Skeletal muscle satellite cell (primary cell): ENCODE measurements around the gene NPAS3.

Source experiments
- H3K27me3 ChIP-seq: 2 replicates; pipeline ENCODE4 v1.7.0; 2013; ENCODE audit warnings: low read length; ENCODE audit not compliant: control insufficient read depth, insufficient read depth
- H3K36me3 ChIP-seq: 2 replicates; pipeline ENCODE4 v1.7.0; 2013; ENCODE audit warnings: mild to moderate bottlenecking, control low read depth, low read length; ENCODE audit not compliant: insufficient read depth
- H3K4me1 ChIP-seq: 2 replicates; pipeline ENCODE4 v1.7.0; 2013; ENCODE audit warnings: low read length; ENCODE audit not compliant: control insufficient read depth, insufficient read depth
- H3K4me2 ChIP-seq: 2 replicates; pipeline ENCODE4 v1.7.0; 2013; ENCODE audit warnings: mild to moderate bottlenecking, low read length
- H3K4me3 ChIP-seq: 2 replicates; pipeline ENCODE4 v1.7.0; 2013; ENCODE audit warnings: low read length
- H3K9ac ChIP-seq: 2 replicates; pipeline ENCODE4 v1.7.0; 2013; ENCODE audit warnings: mild to moderate bottlenecking, low read depth, low read length, moderate library complexity
- H3K9me3 ChIP-seq: replicated peaks from 2 replicates; pipeline ENCODE4 v1.7.0; 2013; ENCODE audit warnings: mild to moderate bottlenecking, control low read depth, low read length

Gene NPAS3

DNA sequence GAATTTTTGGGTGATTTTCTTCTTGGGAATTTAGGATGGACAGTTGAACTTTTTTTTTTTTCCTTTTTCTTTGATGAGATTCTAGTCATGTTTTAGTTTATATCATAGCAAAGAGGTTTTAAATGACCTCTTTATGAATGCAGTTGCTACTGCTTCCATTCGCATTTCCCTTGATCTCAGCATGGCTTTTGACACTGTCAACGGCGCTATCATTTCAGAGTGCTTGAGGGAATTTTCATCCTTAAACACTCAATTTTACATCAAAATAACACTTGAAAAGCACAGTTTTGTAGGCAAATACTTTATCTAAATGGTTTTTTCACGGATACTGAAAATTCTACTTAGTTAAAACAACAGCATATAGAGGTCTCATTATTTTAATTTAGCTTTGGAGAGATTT lies 195.5 kb downstream of the NPAS3 start:
- H3K27me3 ChIP-seq = no peaks in the 10 kb centered on the region
- H3K4me1 ChIP-seq = no peaks in the 10 kb centered on the region
- no peak overlapping the region for H3K4me3 ChIP-seq

GRCh38 chr14:33134975-33135374 lies 196.3 kb downstream of the NPAS3 start:
- Histone ChIP-seq H3K36me3 (no peaks in the 10 kb centered on the region), H3K4me3 (no peak overlapping the region), H3K4me1 (no peaks in the 10 kb centered on the region), H3K4me2 (no peak overlapping the region), H3K9ac (no peak overlapping the region), H3K9me3 (no peaks in the 10 kb centered on the region), H3K27me3 (no peaks in the 10 kb centered on the region)

More for the DNA sequence above, 195.5 kb downstream of the NPAS3 start:
- Histone ChIP-seq H3K9ac (no peak overlapping the region), H3K36me3 (no peaks in the 10 kb centered on the region), H3K4me2 (no peak overlapping the region), H3K9me3 (no peaks in the 10 kb centered on the region)

- Histone ChIP-seq H3K4me2 (no peak overlapping the region), H3K9me3 (no peaks in the 10 kb centered on the region), H3K4me3 (no peak overlapping the region), H3K36me3 (no peaks in the 10 kb centered on the region), H3K4me1 (no peaks in the 10 kb centered on the region), H3K27me3 (no peaks in the 10 kb centered on the region), H3K9ac (no peak overlapping the region)
Measured at GRCh38 chr14:33150666-33151428, 212.2 kb downstream of the NPAS3 start.

GRCh38 chr14:33163109-33163508 lies 224.4 kb downstream of the NPAS3 start:
- no peaks in the 10 kb centered on the region for H3K4me1 ChIP-seq
- no peak overlapping the region for H3K4me3 ChIP-seq
- no peaks in the 10 kb centered on the region for H3K27me3 ChIP-seq
- H3K9ac ChIP-seq = no peak overlapping the region
- H3K9me3 ChIP-seq = no peaks in the 10 kb centered on the region
- H3K4me2 ChIP-seq = no peak overlapping the region
- H3K36me3 ChIP-seq = no peaks in the 10 kb centered on the region

GRCh38 chr14:33163600-33163999 lies 224.9 kb downstream of the NPAS3 start:
- Histone ChIP-seq H3K4me2 (no peak overlapping the region), H3K9ac (no peak overlapping the region)

GRCh38 chr14:33165144-33165925 lies 226.7 kb downstream of the NPAS3 start:
- H3K9ac ChIP-seq = no peak overlapping the region
- H3K9me3 ChIP-seq = no peaks in the 10 kb centered on the region
- H3K4me2 ChIP-seq = no peak overlapping the region
- no peak overlapping the region for H3K4me3 ChIP-seq
- H3K27me3 ChIP-seq = no peaks in the 10 kb centered on the region
- H3K36me3 ChIP-seq = no peaks in the 10 kb centered on the region
- H3K4me1 ChIP-seq = no peaks in the 10 kb centered on the region

More at GRCh38 chr14:33163600-33163999, 224.9 kb downstream of the NPAS3 start:
- Histone ChIP-seq H3K9me3 (no peaks in the 10 kb centered on the region), H3K27me3 (no peaks in the 10 kb centered on the region), H3K36me3 (no peaks in the 10 kb centered on the region), H3K4me3 (no peak overlapping the region), H3K4me1 (no peaks in the 10 kb centered on the region)

DNA sequence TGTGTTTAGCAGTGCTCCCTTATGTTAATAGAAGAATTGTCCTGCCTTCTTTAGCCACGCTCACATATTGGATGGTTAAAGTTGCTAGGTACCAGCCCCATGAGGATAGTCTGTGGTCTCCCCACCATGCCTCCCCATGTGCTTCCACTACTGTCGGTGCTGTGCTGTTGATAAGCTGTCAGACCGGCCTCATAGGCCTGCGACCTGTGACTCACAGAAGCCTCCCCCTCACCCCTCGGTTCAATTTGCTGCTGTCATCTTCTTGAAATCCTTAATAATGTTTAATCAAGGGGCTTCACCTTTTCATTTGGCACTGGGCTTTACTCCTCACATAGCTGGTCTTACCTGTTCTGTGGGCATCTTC lies 227.2 kb downstream of the NPAS3 start:
- no peaks in the 10 kb centered on the region for H3K27me3 ChIP-seq
- H3K4me3 ChIP-seq = no peak overlapping the region
- H3K9ac ChIP-seq = no peak overlapping the region
- no peaks in the 10 kb centered on the region for H3K36me3 ChIP-seq
- no peaks in the 10 kb centered on the region for H3K9me3 ChIP-seq
- no peak overlapping the region for H3K4me2 ChIP-seq
- no peaks in the 10 kb centered on the region for H3K4me1 ChIP-seq

GRCh38 chr14:33175951-33176350 lies 237.3 kb downstream of the NPAS3 start:
- Histone ChIP-seq H3K27me3 (no peaks in the 10 kb centered on the region), H3K4me2 (no peak overlapping the region), H3K4me1 (no peaks in the 10 kb centered on the region), H3K9me3 (no peaks in the 10 kb centered on the region), H3K4me3 (no peak overlapping the region), H3K36me3 (no peaks in the 10 kb centered on the region), H3K9ac (no peak overlapping the region)

GRCh38 chr14:33184587-33184986 lies 245.9 kb downstream of the NPAS3 start:
- H3K9ac ChIP-seq = no peak overlapping the region
- H3K27me3 ChIP-seq = no peaks in the 10 kb centered on the region
- H3K4me2 ChIP-seq = no peak overlapping the region
- H3K9me3 ChIP-seq = no peaks in the 10 kb centered on the region
- H3K36me3 ChIP-seq = no peaks in the 10 kb centered on the region
- H3K4me1 ChIP-seq = no peaks in the 10 kb centered on the region
- no peak overlapping the region for H3K4me3 ChIP-seq

GRCh38 chr14:33186656-33187055 lies 248.0 kb downstream of the NPAS3 start:
- H3K9ac ChIP-seq = no peak overlapping the region
- no peak overlapping the region for H3K4me3 ChIP-seq
- no peaks in the 10 kb centered on the region for H3K4me1 ChIP-seq
- H3K4me2 ChIP-seq = no peak overlapping the region
- H3K36me3 ChIP-seq = no peaks in the 10 kb centered on the region
- H3K9me3 ChIP-seq = no peaks in the 10 kb centered on the region
- H3K27me3 ChIP-seq = no peaks in the 10 kb centered on the region

GRCh38 chr14:33188880-33189279 lies 250.2 kb downstream of the NPAS3 start:
- H3K4me2 ChIP-seq = no peak overlapping the region
- H3K4me1 ChIP-seq = no peaks in the 10 kb centered on the region
- H3K9me3 ChIP-seq = no peaks in the 10 kb centered on the region
- no peak overlapping the region for H3K4me3 ChIP-seq
- no peaks in the 10 kb centered on the region for H3K36me3 ChIP-seq
- H3K27me3 ChIP-seq = no peaks in the 10 kb centered on the region
- H3K9ac ChIP-seq = no peak overlapping the region

DNA sequence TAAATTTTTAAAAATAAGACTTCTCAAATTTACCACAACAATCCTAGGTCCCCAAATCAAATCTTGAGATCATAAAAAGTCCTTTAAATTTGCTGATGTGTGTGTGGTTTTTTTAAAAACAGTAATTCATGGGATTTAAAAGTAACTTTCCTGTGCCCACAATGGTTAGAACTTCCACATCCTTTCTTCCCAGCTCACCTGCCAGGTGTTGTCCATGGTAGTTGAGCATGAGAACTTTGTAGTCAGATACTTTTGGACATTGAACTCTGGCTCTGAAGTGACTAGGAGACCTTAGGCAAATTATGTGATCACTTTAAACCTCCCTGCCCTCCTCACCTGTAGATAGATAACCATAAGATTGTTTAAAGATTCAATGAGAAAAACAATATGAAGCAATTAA lies 253.2 kb downstream of the NPAS3 start:
- no peaks in the 10 kb centered on the region for H3K9me3 ChIP-seq
- no peaks in the 10 kb centered on the region for H3K4me1 ChIP-seq
- no peak overlapping the region for H3K4me2 ChIP-seq
- no peaks in the 10 kb centered on the region for H3K27me3 ChIP-seq
- H3K4me3 ChIP-seq = no peak overlapping the region
- H3K9ac ChIP-seq = no peak overlapping the region
- H3K36me3 ChIP-seq = no peaks in the 10 kb centered on the region
